Activated CD8-positive, alpha-beta memory T cell treated with anti-CD3 and anti-CD28 coated beads, Interleukin-2, amount 10 ng/mL, durations not matched to agents 7 days and 5 days (primary cell): ENCODE results near the gene MPEG1. TPM values are rescaled to one million over a fixed set of nuclear protein-coding genes. Genes with fewer than 3 reads are reported as not detected.

Experiments
- ATAC-seq: fragments of 150-1000 bp; cut with Tn5 transposase; one replicate; pipeline ENCODE4 v1.10.0; 2021; ENCODE audit warnings: moderate library complexity
- CTCF ChIA-PET: fragments of 350-600 bp; sonication (Branson Sonifier 250); formaldehyde crosslinking; loops from one replicate; lab custom pipeline; 2021; ENCODE audit warnings: antibody characterized with exemption; lab: Charles Lee
- DNase-seq: peaks from one replicate; pipeline ENCODE4 v3.0.0-alpha.2; 2020
- H3K27ac Mint-ChIP-seq: one replicate; pipeline ENCODE4 v1.8.0; 2021; ENCODE audit warnings: mild to moderate bottlenecking, mixed read lengths
- H3K27me3 Mint-ChIP-seq: one replicate; pipeline ENCODE4 v1.8.0; 2021; ENCODE audit warnings: mixed read lengths
- H3K36me3 Mint-ChIP-seq: one replicate; pipeline ENCODE4 v1.8.0; 2021; ENCODE audit warnings: mild to moderate bottlenecking, mixed read lengths
- H3K4me1 Mint-ChIP-seq: one replicate; pipeline ENCODE4 v1.8.0; 2021; ENCODE audit warnings: mixed read lengths
- H3K4me3 Mint-ChIP-seq: one replicate; pipeline ENCODE4 v1.8.0; 2021; ENCODE audit warnings: mild to moderate bottlenecking, moderate library complexity, mixed read lengths
- H3K9me3 Mint-ChIP-seq: one replicate; pipeline ENCODE4 v1.8.0; 2022; ENCODE audit warnings: low read depth, mixed read lengths
- total RNA-seq, 2 experiments: library from RNA; stranded (reverse); gene quantifications; one replicate each; pipeline ENCODE4 v1.2.3, GENCODE V29; 2021

The MPEG1 gene
- total RNA-seq, 2 experiments from 2014 or later = not detected

DNA sequence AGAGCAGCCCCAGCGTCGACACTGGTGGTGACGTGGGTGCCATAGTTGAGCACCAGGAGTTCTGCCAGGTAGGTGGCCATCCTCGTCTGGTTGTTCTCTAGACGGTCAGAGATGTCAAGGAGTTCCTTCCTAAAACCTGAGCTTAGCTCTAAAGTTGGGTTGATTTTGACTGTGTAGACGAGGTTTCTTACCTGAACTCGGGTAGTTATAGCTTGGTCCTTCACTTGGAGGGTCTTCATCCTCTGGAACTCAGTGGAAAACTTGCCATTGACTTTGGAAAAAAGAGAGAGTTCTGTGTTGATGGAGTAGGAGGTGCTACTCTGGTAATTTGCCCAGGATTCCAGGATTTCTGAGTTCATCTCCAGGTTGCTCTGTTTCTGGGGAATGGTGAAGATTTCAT, 505 bp downstream of the MPEG1 start:
- CTCF ChIA-PET = interaction anchor here (1.0 kb wide), 1 partner anchor 9 kb away, joined by 3 read pairs; no protein-coding TSS in a partner anchor
- DNase-seq (no peak), ATAC-seq (no peak)
- Mint-ChIP-seq H3K36me3 (no peaks in the 10 kb centered on the region), H3K4me1 (peaks cover 15% of the 10 kb centered on the region), H3K4me3 (no peak overlapping the region), H3K27me3 (peaks cover 29% of the 10 kb centered on the region), H3K27ac (no peak overlapping the region), H3K9me3 (no peaks in the 10 kb centered on the region)

DNA sequence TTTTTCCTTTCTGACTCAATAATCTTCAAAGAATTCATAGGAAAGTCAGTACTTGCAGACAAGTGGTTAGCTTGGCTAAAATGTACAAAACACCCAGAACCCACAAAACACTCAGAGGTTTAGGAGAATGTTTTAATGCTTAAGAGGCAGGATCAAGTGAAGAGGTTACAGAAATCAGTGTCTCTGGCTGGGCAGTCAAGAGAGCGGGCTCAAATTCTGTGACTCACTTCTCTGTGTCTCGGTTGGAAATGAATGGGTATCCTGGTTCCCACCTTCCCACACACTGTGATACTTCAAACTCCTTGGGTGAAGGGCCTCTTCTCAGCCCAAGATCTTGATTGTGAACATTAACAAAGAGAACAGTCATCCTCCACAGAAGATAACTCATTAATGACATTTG, 3.8 kb downstream of the MPEG1 start:
- H3K27me3 Mint-ChIP-seq = peaks cover 31% of the 10 kb centered on the region
- no peak overlapping the region for H3K27ac Mint-ChIP-seq
- ATAC-seq (no peak), DNase-seq (no peak)
- H3K4me1 Mint-ChIP-seq = peaks cover 8% of the 10 kb centered on the region
- H3K4me3 Mint-ChIP-seq = no peak overlapping the region
- CTCF ChIA-PET = interaction anchor here (0.8 to 1.5 kb wide), 2 partner anchors 14 to 37 kb away, joined by 3 to 6 read pairs; partner anchors contain the start of gene DTX4
- H3K9me3 Mint-ChIP-seq = no peaks in the 10 kb centered on the region
- no peaks in the 10 kb centered on the region for H3K36me3 Mint-ChIP-seq

DNA sequence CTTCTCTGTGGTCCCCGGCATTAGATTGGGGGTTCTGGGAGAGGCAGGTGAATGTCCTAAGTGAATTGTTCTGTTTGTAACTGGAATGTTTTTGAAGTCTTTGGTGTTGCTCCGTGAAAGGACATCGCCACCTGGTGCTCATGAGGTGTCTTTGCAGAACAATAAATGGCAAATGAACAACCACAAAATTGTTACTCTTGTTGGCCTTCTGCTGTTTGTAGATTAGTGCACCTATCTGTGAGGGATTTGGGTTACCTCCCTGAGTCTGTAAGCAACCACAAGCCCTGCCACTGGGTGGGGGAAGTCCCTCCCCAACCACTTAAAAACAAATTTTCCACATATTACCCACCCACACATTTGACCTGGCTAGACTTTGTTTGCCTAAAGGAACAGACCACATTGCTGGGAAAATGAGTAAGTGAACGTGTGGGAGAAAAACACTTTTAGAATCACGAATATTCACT, 4.7 kb downstream of the MPEG1 start:
- Mint-ChIP-seq H3K4me1 (peaks cover 8% of the 10 kb centered on the region), H3K27ac (no peak overlapping the region), H3K27me3 (peaks cover 31% of the 10 kb centered on the region), H3K36me3 (no peaks in the 10 kb centered on the region), H3K9me3 (no peaks in the 10 kb centered on the region), H3K4me3 (no peak overlapping the region)
- CTCF ChIA-PET = interaction anchor here (1.5 to 2.9 kb wide), 3 partner anchors 22 to 37 kb away, joined by 4 to 24 read pairs (median 6); partner anchors contain the start of gene DTX4
- DNase-seq (peak; percentile 42), ATAC-seq (peak; percentile 57)

DNA sequence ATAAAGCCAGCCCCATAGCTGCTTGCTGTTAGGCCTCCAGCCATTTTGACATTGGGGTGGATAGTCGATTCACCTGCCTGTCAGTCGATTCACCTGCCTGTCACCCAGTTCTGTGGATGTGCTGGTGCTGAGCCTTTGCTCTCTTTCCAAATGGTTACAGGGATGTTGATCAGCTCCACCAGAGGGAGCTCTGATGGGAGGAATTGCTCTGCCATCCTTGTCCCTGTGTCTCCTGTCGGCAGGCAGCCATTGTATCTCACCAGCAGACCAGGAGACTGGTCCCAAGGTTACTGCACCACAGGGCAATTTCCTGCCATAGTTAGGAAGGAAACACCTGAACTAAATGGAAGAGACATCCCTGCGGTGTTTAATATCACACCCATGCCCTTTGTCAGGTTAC, 6.1 kb downstream of the MPEG1 start:
- H3K9me3 Mint-ChIP-seq = no peaks in the 10 kb centered on the region
- DNase-seq (no peak), ATAC-seq (no peak)
- H3K4me3 Mint-ChIP-seq = no peak overlapping the region
- H3K27ac Mint-ChIP-seq = no peak overlapping the region
- H3K4me1 Mint-ChIP-seq = peaks cover 8% of the 10 kb centered on the region
- H3K27me3 Mint-ChIP-seq = peaks cover 31% of the 10 kb centered on the region
- no peaks in the 10 kb centered on the region for H3K36me3 Mint-ChIP-seq
- CTCF ChIA-PET = interaction anchor here (0.8 to 2.9 kb wide), 4 partner anchors 14 to 35 kb away, joined by 3 to 24 read pairs (median 4); partner anchors contain the start of gene DTX4

DNA sequence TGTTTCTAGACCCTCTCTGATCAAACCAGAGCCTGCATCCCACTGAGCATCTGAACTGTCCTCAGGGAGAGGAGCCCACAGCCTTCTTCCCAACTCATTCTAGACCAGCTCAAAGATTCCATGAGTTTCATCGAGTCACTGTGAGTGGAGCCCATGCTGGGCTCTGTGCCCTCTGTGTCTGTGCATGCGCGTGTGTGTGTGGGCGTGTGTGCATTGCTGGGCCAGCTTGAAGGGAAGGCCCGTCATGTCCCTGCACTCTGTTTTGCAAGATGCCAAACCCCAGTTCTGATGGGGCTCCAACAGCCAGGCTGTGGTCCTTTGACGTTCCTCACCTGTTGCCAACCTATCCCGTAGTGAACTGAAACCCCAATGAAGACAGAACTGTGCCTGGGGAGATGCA, 7.1 kb downstream of the MPEG1 start:
- H3K9me3 Mint-ChIP-seq = no peaks in the 10 kb centered on the region
- H3K27ac Mint-ChIP-seq = no peak overlapping the region
- no peaks in the 10 kb centered on the region for H3K36me3 Mint-ChIP-seq
- CTCF ChIA-PET = interaction anchor here (0.9 to 5.6 kb wide), 3 partner anchors 13 to 34 kb away, joined by 3 to 35 read pairs (median 24); partner anchors contain the start of gene DTX4
- H3K27me3 Mint-ChIP-seq = peaks cover 31% of the 10 kb centered on the region
- no peak overlapping the region for H3K4me3 Mint-ChIP-seq
- peaks cover 8% of the 10 kb centered on the region for H3K4me1 Mint-ChIP-seq
- ATAC-seq (no peak), DNase-seq (no peak)

DNA sequence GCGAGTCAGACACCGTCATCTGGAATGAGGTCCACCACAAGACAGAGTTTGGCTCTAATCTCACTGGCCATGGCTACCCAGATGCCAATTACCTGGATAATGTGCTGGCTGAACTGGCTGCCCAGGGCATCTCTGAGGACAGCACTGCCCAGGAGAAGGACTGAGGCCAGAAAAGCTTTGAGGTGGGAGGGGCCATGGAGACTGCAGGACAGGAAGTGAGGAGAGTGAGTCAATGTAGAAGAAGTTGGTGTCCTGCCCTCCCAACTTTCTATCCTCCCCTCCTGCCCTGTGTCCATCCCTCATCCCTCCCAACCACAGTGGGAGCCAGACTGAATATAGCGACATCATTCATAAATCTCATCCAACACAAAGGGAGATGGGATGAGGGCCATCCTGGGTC, 8.0 kb downstream of the MPEG1 start:
- Mint-ChIP-seq H3K4me3 (no peak overlapping the region), H3K27me3 (peaks cover 26% of the 10 kb centered on the region), H3K27ac (no peak overlapping the region)

DNA sequence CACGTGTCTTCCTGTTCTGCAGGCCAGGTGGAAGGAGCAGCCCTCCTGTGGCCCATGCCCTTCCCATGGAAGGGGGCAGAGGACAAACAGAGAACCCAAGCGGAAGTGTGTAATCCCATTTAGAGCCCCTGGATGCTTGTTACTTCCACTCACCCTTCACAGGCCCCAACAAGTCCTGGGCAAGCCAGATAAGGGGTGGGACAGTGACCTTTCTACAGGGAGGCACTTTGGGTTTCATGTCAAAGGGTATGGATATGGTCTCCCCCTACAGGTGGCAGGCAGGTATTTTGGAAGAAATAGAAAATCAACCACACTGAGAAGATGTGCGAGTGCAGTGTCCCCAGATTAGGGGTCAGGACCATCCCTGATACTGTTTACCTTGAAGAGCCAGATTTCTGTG, 11.4 kb downstream of the MPEG1 start:
- Mint-ChIP-seq H3K9me3 (no peaks in the 10 kb centered on the region), H3K4me3 (no peak overlapping the region), H3K27ac (no peak overlapping the region), H3K36me3 (no peaks in the 10 kb centered on the region), H3K27me3 (no peaks in the 10 kb centered on the region), H3K4me1 (peaks cover 5% of the 10 kb centered on the region)
- ATAC-seq (no peak), DNase-seq (no peak)
- CTCF ChIA-PET = interaction anchor here (0.6 to 5.6 kb wide), 5 partner anchors 11 to 967 kb away, joined by 3 to 35 read pairs (median 6); partner anchors contain the start of gene DTX4

More for the DNA sequence above, 8.0 kb downstream of the MPEG1 start:
- no peaks in the 10 kb centered on the region for H3K9me3 Mint-ChIP-seq
- DNase-seq (no peak), ATAC-seq (no peak)
- H3K4me1 Mint-ChIP-seq = peaks cover 14% of the 10 kb centered on the region
- CTCF ChIA-PET = interaction anchor here (4.8 to 5.6 kb wide), 2 partner anchors 19 to 34 kb away, joined by 28 to 35 read pairs; partner anchors contain the start of gene DTX4
- H3K36me3 Mint-ChIP-seq = no peaks in the 10 kb centered on the region

DNA sequence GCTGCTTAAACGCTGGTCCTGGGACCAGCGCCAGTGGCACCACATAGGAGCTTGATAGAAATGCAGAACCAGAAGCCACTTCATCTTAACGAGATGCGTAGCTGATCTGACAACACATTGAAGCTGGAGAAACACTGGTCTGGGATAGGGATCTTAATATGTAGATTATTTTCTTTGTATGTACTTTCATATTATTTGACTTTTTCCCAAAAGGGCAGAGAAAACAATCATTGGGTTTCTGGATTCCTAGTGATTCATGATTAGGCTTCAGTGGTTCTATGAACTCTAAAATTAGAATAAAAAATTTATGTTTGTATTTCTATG, 12.3 kb downstream of the MPEG1 start:
- Mint-ChIP-seq H3K4me3 (no peak overlapping the region), H3K9me3 (no peaks in the 10 kb centered on the region), H3K4me1 (peaks cover 5% of the 10 kb centered on the region), H3K27ac (no peak overlapping the region), H3K36me3 (no peaks in the 10 kb centered on the region), H3K27me3 (no peaks in the 10 kb centered on the region)
- ATAC-seq (no peak), DNase-seq (no peak)
- CTCF ChIA-PET = interaction anchor here (1.9 to 5.6 kb wide), 3 partner anchors 11 to 29 kb away, joined by 6 to 35 read pairs (median 28); partner anchors contain the start of gene DTX4

DNA sequence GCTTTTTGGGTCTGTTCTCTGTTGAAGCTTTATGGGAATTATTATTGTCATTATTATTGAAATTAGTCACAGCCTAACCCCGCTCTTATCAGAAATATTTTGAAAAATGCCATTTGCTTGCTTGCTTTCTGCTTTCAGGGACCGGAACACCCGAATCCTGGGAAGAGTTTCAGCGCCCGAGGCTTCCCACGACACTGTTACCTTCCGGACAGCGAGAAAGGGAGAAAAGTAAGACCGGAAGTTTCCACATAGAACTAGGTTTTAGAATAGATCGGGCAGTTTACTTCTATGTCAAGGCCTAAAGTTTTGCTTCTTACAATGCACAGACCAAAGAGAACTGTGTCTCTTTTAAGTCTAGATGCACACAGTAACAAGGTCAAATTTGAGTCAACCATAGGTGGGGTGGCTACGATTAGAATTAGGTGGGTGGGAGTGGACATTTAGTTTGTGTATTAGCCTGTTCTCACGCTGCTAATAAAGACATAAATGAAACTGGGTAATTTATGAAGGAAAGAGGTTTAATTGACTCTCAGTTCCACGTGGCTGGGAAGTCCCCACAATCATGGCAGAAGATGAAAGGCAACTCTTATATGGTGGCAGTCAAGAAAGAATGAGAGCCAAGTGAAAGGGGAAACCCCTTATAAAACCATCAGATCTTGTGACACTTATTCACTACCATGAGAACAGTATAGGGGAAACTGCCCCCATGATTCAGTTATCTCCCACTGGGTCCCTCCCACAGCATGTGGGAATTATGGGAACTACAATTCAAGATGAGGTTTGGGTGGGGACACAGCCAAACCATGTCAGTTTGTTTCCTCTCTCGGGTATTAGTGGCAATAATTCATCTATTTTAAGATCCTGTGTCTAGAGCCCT, 12.9 kb downstream of the MPEG1 start:
- DNase-seq = no peak
- Mint-ChIP-seq H3K27ac (no peak overlapping the region), H3K36me3 (no peaks in the 10 kb centered on the region), H3K4me3 (no peak overlapping the region), H3K9me3 (no peaks in the 10 kb centered on the region), H3K4me1 (peaks cover 5% of the 10 kb centered on the region), H3K27me3 (no peaks in the 10 kb centered on the region)
- no peak for ATAC-seq
- CTCF ChIA-PET = interaction anchor here (1.3 to 5.6 kb wide), 5 partner anchors 13 to 29 kb away, joined by 3 to 35 read pairs (median 10); partner anchors contain the start of gene DTX4

DNA sequence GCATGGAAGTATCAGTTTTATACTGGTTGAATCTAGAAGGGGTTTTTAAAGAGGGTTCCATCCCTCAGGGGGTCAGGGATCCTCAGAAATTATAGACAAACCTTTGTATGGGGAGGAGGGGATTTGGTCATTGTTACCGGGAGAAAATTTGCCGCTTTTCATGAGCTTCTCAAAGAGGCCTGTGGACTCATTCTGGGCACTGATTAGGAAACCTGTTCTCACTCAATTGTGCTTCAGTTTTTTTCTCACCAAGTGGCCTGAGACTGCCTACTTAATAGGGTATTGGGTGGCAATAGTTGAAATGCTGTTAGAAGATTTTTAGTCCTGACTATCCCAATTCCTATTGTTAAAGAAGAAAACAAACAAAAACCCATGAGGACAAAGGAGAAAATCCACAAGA, 14.0 kb downstream of the MPEG1 start:
- no peaks in the 10 kb centered on the region for H3K9me3 Mint-ChIP-seq
- DNase-seq (no peak), ATAC-seq (no peak)
- no peak overlapping the region for H3K27ac Mint-ChIP-seq
- CTCF ChIA-PET = interaction anchor here (1.3 to 2.1 kb wide), 3 partner anchors 12 to 27 kb away, joined by 3 to 10 read pairs (median 5); partner anchors contain the start of gene DTX4
- no peak overlapping the region for H3K4me3 Mint-ChIP-seq
- peaks cover 5% of the 10 kb centered on the region for H3K4me1 Mint-ChIP-seq
- no peaks in the 10 kb centered on the region for H3K36me3 Mint-ChIP-seq
- no peaks in the 10 kb centered on the region for H3K27me3 Mint-ChIP-seq

DNA sequence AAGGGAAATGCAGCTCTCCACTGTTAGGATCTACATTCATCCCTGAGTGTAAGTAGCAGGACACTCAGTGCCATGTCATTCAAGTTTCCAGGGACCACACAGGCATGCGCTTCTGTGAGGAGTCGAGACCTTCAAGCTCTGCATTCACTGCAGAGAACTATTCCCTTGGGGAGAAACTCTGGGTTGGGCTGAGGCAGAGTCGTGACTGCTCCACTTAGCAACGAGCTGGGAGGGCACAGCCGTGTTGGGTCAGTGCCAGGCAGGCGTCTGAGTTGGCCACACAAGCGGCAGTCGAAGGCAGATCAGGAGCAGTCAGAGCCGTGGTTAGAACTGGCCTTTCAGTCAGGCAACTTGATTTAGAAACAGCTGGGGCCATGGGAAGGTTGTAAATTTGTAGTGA, 14.7 kb downstream of the MPEG1 start:
- DNase-seq (no peak), ATAC-seq (no peak)
- Mint-ChIP-seq H3K9me3 (no peaks in the 10 kb centered on the region), H3K27ac (no peak overlapping the region), H3K36me3 (no peaks in the 10 kb centered on the region), H3K27me3 (peaks cover under 1% of the 10 kb centered on the region), H3K4me3 (no peak overlapping the region), H3K4me1 (peaks cover 5% of the 10 kb centered on the region)
- CTCF ChIA-PET = interaction anchor here (2.1 kb wide), 1 partner anchor 11 kb away, joined by 10 read pairs; no protein-coding TSS in a partner anchor

DNA sequence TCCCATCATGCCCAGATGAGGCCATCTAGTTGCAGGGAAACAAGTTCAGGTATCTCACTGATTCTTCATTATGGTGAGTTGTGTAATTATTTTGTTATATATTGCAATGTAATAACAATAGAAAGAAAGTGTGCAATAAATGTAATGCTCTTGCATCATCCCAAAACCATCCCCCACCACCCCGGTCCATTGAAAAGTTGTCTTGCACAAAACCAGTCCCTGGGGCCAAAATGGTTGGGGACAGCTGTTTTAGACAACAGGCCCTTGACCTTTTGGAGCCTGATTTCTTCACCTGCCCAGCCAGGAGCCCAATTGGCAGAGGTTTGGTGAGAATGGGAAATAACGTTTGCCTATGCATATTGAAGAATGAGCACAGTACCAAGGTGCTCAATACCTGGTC, 15.9 kb downstream of the MPEG1 start:
- Mint-ChIP-seq H3K4me1 (peaks cover 5% of the 10 kb centered on the region), H3K27ac (no peak overlapping the region), H3K27me3 (peaks cover 3% of the 10 kb centered on the region), H3K9me3 (no peaks in the 10 kb centered on the region), H3K36me3 (no peaks in the 10 kb centered on the region), H3K4me3 (no peak overlapping the region)
- DNase-seq = no peak
- ATAC-seq = no peak
- CTCF ChIA-PET = interaction anchor here (1.8 kb wide), 1 partner anchor 11 kb away, joined by 6 read pairs; no protein-coding TSS in a partner anchor

DNA sequence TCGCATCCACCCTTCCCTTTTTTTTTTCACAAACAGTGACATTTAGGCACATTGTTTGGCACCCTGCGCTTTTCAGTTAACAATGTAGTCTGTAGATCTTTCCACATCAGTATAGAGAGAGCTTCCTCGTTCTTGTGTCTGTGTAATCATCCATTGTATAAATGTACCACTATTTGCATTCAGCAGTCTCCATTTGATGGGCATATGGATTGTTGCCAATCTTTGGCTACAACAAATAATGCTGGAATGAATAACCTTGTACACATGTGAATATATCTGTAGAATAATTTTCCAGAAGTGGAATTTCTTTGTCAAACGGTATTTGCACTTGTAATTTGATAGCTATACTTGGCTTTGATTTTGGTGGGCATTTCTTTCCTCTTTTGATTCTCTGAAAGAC, 17.1 kb downstream of the MPEG1 start:
- CTCF ChIA-PET = interaction anchor here (0.8 to 1.8 kb wide), 3 partner anchors 10 to 24 kb away, joined by 3 to 6 read pairs (median 3); partner anchors contain the start of gene DTX4
- no peak for ATAC-seq
- Mint-ChIP-seq H3K4me3 (no peak overlapping the region), H3K9me3 (no peaks in the 10 kb centered on the region), H3K4me1 (peaks cover 9% of the 10 kb centered on the region), H3K27ac (no peak overlapping the region), H3K36me3 (no peaks in the 10 kb centered on the region), H3K27me3 (peaks cover 5% of the 10 kb centered on the region)
- DNase-seq = no peak
